VCaP (cell line): ENCODE measurements around the gene CDA.

Experiments used
- H3K27ac ChIP-seq: fragments of 450-650 bp; 2 replicates; pipeline ENCODE4 v1.5.1; 2017
- TF ChIP-seq, protein P1 (sequence below): fragments of 450-650 bp; conservative IDR thresholded peaks from 2 replicates; pipeline ENCODE4 v1.5.1; 2017; ENCODE audit warnings: mild to moderate bottlenecking, moderate library complexity

Gene CDA

DNA sequence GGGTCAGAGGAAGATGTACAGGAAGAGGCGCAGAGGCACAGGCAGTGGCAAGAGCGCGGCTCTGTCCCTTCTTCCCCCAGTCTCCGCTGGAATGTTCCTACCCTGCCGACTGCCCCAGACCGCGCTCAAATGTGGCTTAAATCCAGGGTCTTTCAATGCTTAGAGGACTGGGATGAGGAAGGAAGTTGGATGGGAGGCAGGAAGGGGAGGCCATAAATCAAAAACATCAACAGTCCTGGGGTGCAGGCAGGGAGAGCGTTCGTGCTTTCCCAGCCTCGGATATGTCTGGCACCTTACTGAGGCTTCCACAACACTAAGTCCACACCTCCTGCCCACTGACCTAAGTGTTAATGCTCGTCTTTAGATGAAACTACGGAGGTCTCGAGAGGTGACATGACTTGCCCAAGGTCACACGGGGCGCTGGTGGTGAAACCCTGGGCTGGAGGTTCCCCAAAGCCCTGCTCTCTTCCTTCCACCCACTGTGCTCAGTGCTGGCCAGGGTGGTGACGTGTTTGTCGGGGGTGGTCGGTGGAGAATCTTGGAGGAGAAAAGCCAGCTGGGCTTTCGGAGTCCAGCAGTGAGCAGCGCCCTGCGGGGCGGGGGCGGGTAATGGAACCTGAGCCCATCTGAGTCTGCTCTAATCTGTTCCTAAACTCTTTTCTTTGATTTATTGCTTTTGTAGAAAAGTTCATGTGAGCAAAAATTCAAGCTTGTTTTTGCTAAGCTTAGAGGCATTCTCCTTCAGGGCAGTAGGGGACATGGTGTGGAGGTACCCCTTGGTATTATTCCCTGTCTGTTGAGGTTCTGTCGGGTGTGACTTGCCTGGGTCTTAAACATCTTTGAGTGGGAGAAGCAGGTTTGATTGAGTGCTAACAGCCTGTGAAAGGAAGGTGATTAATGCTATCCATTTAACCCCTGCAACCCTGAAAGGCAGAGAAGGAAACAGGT lies 708 bp downstream of the CDA start:
- H3K27ac ChIP-seq: no peak overlapping the region
- TF ChIP-seq, protein P1, sequence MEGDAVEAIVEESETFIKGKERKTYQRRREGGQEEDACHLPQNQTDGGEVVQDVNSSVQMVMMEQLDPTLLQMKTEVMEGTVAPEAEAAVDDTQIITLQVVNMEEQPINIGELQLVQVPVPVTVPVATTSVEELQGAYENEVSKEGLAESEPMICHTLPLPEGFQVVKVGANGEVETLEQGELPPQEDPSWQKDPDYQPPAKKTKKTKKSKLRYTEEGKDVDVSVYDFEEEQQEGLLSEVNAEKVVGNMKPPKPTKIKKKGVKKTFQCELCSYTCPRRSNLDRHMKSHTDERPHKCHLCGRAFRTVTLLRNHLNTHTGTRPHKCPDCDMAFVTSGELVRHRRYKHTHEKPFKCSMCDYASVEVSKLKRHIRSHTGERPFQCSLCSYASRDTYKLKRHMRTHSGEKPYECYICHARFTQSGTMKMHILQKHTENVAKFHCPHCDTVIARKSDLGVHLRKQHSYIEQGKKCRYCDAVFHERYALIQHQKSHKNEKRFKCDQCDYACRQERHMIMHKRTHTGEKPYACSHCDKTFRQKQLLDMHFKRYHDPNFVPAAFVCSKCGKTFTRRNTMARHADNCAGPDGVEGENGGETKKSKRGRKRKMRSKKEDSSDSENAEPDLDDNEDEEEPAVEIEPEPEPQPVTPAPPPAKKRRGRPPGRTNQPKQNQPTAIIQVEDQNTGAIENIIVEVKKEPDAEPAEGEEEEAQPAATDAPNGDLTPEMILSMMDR: no peak

DNA sequence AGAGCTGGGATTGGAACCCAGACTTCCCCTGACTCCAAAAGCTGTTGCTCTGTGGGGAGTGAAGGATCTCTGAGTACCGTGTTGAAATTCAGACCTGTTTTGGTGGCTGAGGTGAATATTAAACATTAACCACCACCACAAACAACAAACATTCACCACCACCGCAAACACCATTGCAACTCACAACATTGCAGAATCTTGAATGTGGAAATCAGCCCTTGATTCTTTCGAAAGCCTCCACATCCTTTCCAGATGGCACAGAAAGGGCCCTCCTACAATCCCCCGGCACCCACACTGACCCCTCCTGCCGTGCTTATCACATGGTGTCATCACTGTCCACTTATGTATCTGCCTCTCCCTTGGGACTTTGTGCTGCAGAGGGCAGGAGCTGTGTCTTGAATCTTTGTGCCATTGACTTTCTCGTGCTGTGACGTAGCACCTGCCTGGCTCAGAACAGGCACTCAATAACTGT lies 1.4 kb downstream of the CDA start:
- TF ChIP-seq, protein P1: no peak
- no peak overlapping the region for H3K27ac ChIP-seq

DNA sequence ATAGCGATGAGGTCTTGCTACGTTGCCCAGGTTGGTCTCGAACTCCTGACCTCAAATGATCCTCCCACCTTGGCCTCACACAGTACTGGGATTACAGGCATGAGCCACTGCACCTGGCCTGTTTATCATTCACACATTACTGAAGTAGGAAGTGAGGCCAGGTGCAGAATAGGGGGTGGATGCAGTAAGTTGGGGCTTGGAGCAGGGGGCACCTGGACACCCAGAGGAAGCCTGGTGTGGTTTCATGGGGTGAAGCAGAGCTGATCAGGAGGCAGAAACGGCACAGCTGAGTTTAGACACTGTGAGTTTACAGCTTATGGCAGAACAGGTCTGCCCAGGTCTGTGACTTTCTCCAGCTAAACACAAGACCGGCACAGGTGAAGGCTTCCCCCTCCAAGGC lies 4.9 kb downstream of the CDA start:
- H3K27ac ChIP-seq: peak overlapping the region; percentile 46
- TF ChIP-seq, protein P1: no peak

DNA sequence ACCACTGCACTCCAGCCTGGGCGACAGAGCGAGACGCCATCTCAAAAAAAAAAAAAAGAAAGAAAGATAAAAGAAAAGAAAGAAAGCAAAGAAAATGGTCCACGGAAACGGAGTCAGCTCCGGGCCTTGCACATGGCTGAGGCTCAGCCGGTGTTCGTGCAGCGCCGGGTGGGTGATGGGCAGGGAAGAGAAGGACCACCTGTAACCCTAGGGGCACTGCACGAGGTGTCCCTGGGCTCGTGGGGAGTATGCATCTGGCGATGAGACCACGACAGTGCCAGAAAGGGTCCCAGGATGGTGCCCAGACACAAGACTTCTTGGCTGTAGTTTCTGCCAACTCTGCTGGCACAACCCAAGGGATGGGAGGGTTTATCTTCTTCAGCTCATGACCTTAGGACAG lies 5.8 kb downstream of the CDA start:
- H3K27ac ChIP-seq: no peak overlapping the region
- TF ChIP-seq, protein P1: no peak

DNA sequence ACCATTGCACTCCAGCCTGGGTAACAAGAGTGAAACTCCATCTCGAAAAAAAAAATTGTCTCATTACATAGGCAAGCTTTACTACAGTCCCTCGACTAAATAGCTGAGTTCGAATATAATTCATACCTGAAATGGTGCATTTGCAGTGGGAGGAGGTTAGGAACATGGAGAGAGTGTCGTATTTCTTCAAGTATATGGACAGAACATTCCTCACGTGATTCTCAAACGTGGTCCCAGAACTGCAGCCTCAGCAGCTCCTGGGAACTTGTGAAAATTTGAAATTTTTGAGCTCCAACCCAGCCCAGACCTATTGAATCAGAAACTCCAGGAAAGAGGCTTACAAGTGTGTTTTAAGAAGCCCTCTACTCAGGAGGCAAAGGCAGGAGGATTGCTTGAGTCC lies 7.2 kb downstream of the CDA start:
- TF ChIP-seq, protein P1: no peak
- no peak overlapping the region for H3K27ac ChIP-seq

DNA sequence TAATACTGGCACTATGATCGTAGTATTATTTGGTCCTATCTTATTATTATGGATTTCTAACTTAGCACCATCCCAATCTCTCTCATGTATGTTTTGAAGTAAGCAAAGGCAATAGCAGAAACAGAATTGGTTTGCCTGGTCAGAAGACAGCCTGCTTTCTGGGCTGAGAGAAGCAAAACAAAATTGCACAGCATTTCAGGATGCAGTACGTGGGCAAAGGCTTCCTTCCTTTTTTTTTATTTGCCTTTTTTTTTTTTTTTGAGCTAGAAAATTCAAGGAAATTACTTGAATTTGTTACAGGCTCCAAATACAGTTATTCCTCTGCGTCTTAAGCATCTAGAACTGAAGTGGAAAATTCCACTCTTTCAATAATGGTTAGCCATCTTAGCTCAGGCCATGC lies 8.8 kb downstream of the CDA start:
- H3K27ac ChIP-seq: no peak overlapping the region
- TF ChIP-seq, protein P1: no peak

DNA sequence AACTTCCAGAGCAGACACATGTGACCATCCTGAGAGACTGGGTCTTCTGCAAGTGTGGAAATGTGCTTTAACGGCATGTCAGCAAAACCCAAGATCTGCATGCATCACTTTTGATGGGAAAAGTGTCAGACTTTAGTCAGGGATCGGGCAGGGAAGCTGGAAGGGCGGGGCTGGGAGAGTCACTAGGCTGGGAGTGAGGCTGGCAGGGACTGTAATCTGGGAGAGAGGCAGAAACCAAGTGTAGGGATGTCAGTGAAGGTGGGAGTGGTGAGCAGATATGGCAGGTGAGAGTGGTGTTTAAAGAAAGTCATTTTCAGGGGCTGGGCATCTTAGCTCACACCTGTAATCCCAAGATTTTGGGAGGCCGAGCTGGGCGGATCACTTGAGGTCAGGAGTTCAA lies 11.3 kb downstream of the CDA start:
- TF ChIP-seq, protein P1: no peak

More for the DNA sequence above, 11.3 kb downstream of the CDA start:
- no peak overlapping the region for H3K27ac ChIP-seq
